HG02763 (cell line): ENCODE measurements around the gene DLG1.

ENCODE experiments used
- ATAC-seq: cut with Tn5 transposase; IDR thresholded peaks from one replicate; pipeline ENCODE4 v1.9.1; 2021; ENCODE audit warnings: mild to moderate bottlenecking, moderate library complexity; ENCODE audit not compliant: unreplicated experiment

DLG1 gene

GRCh38 chr3:197298341-197298944 is at the start of gene DLG1:
Gene DLG1, minus strand, starts transcription at chr3:197298612. Its CDS starts 1,408 bp downstream, at chr3:197297204.
- ATAC-seq, result peak; percentile 52

GRCh38 chr3:197348014-197348413 is 49.6 kb upstream of the DLG1 start:
- ATAC-seq, result no peak

- no peak for ATAC-seq
These were observed 47.0 kb upstream of the DLG1 start for GRCh38 chr3:197345390-197345789.

GRCh38 chr3:197344582-197345318 is 46.3 kb upstream of the DLG1 start:
- ATAC-seq, result no peak

GRCh38 chr3:197343656-197344408 is 45.4 kb upstream of the DLG1 start:
- ATAC-seq, result no peak

- no peak for ATAC-seq
These were observed 44.7 kb upstream of the DLG1 start for GRCh38 chr3:197343111-197343510.

GRCh38 chr3:197340521-197340871 is 42.1 kb upstream of the DLG1 start:
- no peak for ATAC-seq

- no peak for ATAC-seq
These were observed 41.6 kb upstream of the DLG1 start for GRCh38 chr3:197339841-197340520.

- ATAC-seq, result no peak
These were observed 40.2 kb upstream of the DLG1 start for GRCh38 chr3:197338586-197338985.

- no peak for ATAC-seq
These were observed 39.2 kb upstream of the DLG1 start for GRCh38 chr3:197337656-197338055.

- ATAC-seq, result no peak
These were observed 38.8 kb upstream of the DLG1 start for GRCh38 chr3:197337214-197337613.

- ATAC-seq, result no peak
These were observed 37.9 kb upstream of the DLG1 start for GRCh38 chr3:197336348-197336747.

- ATAC-seq, result no peak
These were observed 37.2 kb upstream of the DLG1 start for GRCh38 chr3:197335428-197336132.

- ATAC-seq, result no peak
These were observed 35.7 kb upstream of the DLG1 start for GRCh38 chr3:197333901-197334639.

GRCh38 chr3:197331131-197331530 is 32.7 kb upstream of the DLG1 start:
- no peak for ATAC-seq

GRCh38 chr3:197329382-197329781 is 31.0 kb upstream of the DLG1 start:
- ATAC-seq, result no peak

GRCh38 chr3:197328198-197328597 is 29.8 kb upstream of the DLG1 start:
- ATAC-seq, result no peak

GRCh38 chr3:197327701-197328100 is 29.3 kb upstream of the DLG1 start:
- ATAC-seq, result no peak

- ATAC-seq, result no peak
These were observed 27.4 kb upstream of the DLG1 start for GRCh38 chr3:197325773-197326172.

- ATAC-seq, result no peak
These were observed 23.7 kb upstream of the DLG1 start for GRCh38 chr3:197322149-197322548.
